SK-MEL-5 (cell line): Measurements from ENCODE around the gene GNL1. TPM values are rescaled to one million over a fixed set of nuclear protein-coding genes. Genes with fewer than 3 reads are reported as not detected.
"Not testable (repeated sequence)": the region's sequence is repeated elsewhere in the genome, so short reads cannot be mapped to it uniquely, and the experiment has no call there.

Experiments used
- DNase-seq: peaks from one replicate; pipeline ENCODE4 v3.0.0-alpha.2; 2016; ENCODE audit warnings: low read depth, low spot score
- in situ Hi-C: cut with HindIII; loops from 2 replicates; pipeline ENCODE4 v1.10.0; 2016; ENCODE audit warnings: low sequenced_read_pairs, high pct_unique_total_duplicates, low pct_unique_long_range_greater_than_20kb
- total RNA-seq: library from RNA; depleted of rRNA; stranded (reverse); fragments of >200 nt; shearing (Covaris generic); gene quantifications from 2 replicates; pipeline ENCODE4 v1.2.3, GENCODE V29; 2014

GNL1 gene
- total RNA-seq, 1 experiment from 2014 or later: 39.6 TPM

- peak; percentile 71 for DNase-seq
- in situ Hi-C loops: no loop called here
Observed at GRCh38 chr6:30544666-30545272, 11.5 kb downstream of the GNL1 start.

GRCh38 chr6:30543821-30544220 lies 12.5 kb downstream of the GNL1 start:
- in situ Hi-C loops: no loop called here
- DNase-seq: no peak

- in situ Hi-C loops: no loop called here
- no peak for DNase-seq
Observed at GRCh38 chr6:30542915-30543314, 13.4 kb downstream of the GNL1 start.

- in situ Hi-C loops: no loop called here
- DNase-seq: no peak
Observed at GRCh38 chr6:30542404-30542725, 13.9 kb downstream of the GNL1 start.

DNA sequence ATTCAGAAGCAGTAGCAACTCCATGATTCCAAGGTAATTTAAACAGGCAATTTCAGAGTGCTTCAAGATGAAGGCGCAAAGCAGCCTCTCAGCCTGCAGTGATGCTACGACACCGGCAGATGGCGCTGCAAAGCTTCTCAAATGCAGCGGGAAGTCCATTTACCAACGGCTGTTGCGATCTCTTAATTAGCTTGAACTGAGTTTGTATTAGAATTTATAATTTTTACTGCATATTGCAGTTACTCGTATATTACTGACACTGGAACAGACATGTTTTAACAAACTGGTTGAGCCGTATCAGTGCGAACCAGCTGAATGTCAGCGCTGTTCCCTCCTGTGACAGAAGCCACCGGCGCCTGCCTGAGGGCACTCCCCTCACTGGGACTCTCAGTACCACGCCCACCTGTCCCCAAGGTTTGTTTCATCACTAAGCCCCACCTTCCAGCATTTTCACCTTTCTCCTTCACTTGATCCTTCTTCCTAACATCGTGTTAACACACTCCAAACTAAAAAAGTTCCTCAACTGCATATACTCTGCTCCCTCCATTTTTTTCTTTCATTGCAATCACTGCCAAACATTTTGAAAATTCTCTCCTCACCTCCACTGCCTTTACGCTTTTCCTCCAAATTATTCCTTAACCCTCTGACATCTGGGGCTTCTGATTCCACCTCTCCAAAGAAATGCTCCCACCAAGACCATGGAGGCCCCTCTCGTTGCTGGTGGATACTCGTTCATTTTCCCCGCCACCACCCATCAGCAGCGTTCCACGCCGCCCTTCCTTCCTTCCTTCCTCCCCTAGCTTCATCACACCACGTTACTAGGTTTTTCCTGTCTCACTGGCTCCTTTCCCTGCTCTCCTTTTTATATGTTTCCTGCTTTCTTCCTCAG lies 14.5 kb downstream of the GNL1 start:
- in situ Hi-C loops: no loop called here
- peak; percentile 78 for DNase-seq

GRCh38 chr6:30537931-30538330 lies 18.4 kb downstream of the GNL1 start:
- in situ Hi-C loops: no loop called here
- DNase-seq: no peak

DNA sequence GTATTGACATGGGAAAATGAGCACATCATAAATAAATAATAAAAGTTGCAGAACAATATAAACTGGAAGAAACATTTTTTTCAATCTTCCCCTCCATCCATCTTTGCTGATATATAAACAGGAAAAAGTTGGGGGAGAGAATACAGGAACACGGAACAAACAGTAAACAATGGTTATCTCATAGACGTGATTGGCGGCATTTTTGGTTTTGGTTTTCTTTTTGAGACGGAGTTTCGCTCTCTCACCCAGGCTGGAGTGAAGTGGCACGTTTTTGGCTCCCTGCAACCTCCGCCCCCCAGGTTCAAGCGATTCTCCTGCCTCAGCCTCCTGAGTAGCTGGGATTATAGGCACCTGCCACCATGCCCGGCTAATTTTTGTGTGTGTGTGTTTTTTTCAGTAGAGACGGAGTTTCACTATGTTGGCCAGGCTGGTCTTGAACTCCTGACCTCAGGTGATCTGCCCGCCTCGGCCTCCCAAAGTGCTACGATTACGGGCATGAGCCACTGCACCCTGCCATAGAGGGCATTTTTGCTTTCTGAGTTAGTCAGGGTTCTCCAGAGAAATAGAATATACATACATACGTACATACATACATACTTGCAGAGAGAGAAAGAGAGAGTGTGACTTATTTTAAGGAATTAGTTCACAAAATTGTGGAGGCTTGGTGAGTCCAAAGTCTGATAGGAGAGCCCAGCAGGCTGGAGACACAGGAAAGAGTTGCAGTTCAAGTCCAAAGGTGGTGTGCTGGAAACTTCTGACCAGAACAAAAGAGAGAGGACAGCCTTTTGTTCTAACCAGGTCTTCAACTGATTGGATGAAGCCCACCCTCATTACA lies 22.6 kb downstream of the GNL1 start:
- DNase-seq: no peak
- in situ Hi-C loops: no loop called here

- in situ Hi-C loops: no loop called here
- DNase-seq: no peak
Observed at GRCh38 chr6:30530014-30530413, 26.3 kb downstream of the GNL1 start.

DNA sequence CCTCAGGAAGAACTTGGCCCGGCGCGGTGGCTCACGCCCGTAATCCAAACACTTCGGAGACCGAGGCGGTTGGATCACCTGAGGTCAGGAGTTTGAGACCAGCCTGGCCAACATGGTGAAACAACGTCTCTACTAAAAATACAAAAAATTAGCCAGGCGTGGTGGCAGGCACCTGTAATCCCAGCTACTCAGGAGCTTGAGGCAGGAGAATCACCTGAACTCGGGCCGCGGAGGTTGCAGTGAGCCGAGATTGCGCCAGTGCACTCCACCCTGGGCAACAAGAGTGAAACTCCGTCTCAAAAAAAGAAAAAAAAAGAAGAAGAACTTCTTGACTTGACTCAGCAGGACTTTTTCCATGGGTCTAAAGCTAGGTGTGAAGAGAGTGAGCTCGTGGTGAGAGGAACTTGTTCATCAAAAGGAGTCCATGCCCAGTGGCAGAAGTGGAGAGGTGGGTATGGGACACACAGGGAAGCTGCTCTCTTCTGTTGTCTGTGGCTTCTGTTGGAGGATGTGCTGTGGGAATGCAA lies 26.9 kb downstream of the GNL1 start:
- in situ Hi-C loops: not testable (repeated sequence)

GRCh38 chr6:30526444-30526843 lies 29.8 kb downstream of the GNL1 start:
- in situ Hi-C loops, DNase-seq: not testable (repeated sequence)

More for the DNA sequence above, 26.9 kb downstream of the GNL1 start:
- DNase-seq: not testable (repeated sequence)

- in situ Hi-C loops, DNase-seq: not testable (repeated sequence)
Observed at GRCh38 chr6:30521952-30522351, 34.3 kb downstream of the GNL1 start.

DNA sequence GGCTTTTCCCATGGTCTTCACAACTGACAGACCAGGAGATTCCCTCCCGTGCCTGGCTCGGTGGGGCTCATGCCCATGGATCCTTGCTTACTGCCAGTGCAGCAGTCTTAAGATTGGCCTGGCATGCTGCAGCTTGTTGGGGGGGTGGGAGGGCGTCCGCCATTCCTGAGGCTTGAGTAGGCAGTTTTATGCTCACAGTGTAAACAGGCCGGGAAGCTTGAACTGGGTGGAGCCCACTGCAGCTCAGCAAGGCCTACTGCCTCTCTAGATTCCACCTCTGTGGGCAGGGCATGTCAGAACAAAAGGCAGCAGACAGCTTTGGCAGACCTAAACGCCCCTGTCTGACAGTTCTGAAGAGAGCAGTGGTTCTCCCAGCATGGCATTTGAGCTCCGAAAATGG lies 35.2 kb downstream of the GNL1 start:
- in situ Hi-C loops, DNase-seq: not testable (repeated sequence)

- in situ Hi-C loops: no loop called here
- DNase-seq: no peak
Observed at GRCh38 chr6:30520522-30520921, 35.8 kb downstream of the GNL1 start.

DNA sequence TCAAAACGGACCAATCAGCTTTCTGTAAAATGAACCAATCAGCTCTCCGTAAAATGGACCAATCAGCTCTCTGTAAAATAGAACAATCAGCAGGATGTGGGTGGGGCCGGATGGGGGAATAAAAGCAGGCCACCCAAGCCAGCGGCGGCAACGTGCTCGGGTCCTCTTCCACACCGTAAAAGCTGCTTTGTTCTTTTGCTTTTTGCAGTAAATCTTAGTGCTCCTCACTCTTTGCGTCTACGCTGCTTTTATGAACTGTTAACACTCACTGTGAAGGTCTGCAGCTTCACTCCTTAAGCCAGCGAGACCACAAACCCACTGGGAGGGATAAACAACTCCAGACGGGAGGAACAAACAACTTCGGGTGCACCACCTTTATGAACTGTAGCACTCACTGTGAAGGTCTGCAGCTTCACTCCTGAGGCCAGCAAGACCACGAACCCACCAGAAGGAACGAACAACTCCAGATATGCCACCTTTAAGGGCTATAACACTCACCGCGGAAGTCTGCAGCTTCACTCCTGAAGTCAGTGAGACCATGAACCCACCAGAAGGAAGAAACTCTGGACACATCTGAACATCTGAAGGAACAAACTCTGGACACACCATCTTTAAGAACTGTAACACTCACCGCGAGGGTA lies 37.7 kb downstream of the GNL1 start:
- in situ Hi-C loops, DNase-seq: not testable (repeated sequence)

DNA sequence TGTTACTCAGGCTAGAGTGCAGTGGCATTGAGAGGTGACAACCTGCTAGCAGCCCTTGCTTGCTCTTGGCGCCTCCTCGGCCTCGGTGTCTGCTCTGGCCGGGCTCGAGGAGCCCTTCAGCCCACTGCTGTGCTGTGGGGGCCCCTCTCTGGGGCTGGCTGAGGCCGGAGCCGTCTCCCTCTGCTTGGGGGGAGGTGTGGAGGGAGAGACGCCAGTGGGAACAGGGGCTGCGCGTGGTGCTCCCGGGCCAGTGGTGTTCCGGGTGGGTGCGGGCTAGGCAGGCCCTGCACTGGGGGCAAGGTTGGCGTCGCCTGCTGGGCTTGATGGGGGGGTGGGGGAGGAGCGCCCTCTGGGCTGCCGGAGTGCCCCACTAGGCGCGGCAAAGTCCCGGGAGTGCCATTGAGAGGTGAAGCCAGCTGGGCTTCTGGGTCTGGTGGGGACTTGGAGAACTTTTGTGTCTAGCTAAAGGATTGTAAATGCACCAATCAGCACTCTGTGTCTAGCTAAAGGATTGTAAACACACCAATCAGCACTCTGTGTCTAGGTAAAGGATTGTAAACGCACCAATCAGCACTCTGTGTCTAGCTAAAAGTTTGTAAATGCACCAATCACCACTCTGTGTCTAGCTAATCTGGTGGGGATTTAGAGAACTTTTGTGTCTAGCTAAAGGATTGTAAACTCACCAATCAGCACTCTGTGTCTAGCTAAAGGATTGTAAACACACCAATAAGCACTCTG lies 38.4 kb downstream of the GNL1 start:
- in situ Hi-C loops, DNase-seq: not testable (repeated sequence)

DNA sequence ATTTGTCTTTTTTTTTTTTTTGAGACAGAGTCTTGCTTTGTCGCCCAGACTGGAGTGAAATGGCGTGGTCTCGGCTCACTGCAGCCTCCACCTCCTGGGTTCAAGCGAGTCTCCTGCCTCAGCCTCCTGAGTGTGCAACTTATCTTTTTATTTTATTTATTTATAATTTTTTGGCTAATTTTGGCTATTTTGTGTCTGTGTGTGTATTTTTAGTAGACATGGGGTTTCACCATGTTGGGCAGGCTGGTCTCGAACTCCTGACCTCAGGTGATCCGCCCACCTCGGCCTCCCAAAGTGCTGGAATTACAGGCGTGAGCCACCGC lies 39.6 kb downstream of the GNL1 start:
- in situ Hi-C loops, DNase-seq: not testable (repeated sequence)
